Astrocyte of the spinal cord (primary cell): ENCODE measurements around the gene TMCC1.
"Not testable (repeated sequence)": the region's sequence is repeated elsewhere in the genome, so short reads cannot be mapped to it uniquely, and the experiment has no call there.

Source experiments
- DNase-seq: peaks from one replicate; pipeline ENCODE4 v3.0.0; 2011; ENCODE audit warnings: low read depth, low spot score
- H3K4me3 ChIP-seq: 2 replicates; pipeline ENCODE4 v1.5.1; 2011; ENCODE audit warnings: low read depth, mild to moderate bottlenecking, low read length, moderate library complexity
- CTCF ChIP-seq: IDR thresholded peaks from 2 replicates; pipeline ENCODE4 v1.5.1; 2012; ENCODE audit warnings: low read depth, mild to moderate bottlenecking, low read length, inconsistent platforms
- in situ Hi-C: cut with HindIII; loops from 2 replicates; pipeline ENCODE4 v1.10.0; 2017; ENCODE audit warnings: low sequenced_read_pairs

Gene TMCC1

DNA sequence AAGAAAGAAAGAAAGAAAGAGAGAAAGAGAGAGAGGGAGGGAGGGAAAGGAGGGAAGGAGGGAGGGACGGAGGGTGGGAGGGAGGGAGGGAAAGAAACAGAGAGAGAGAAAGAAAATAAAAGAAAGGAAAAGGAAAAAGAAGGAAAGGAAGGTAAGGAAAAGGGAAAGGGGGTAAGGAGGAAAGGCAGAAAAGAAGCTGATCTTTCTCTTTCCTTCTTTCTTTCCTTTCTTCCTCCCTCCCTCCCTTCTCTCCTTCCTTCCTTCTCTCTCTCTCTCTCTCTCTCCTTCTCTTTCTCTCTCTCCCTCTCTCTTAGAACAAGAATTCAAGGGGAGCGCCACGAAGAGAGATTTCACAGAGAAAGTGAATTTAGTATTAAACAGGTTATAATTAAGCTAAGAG is 25.8 kb upstream of the TMCC1 start:
- no peak for TF ChIP-seq CTCF
- H3K4me3 ChIP-seq = no peak overlapping the region
- DNase-seq = no peak
- in situ Hi-C loops = no loop called here

GRCh38 chr3:129918461-129918860 is 24.9 kb upstream of the TMCC1 start:
- no peak for DNase-seq
- no peak overlapping the region for H3K4me3 ChIP-seq
- in situ Hi-C loops = no loop called here
- TF ChIP-seq CTCF = no peak

DNA sequence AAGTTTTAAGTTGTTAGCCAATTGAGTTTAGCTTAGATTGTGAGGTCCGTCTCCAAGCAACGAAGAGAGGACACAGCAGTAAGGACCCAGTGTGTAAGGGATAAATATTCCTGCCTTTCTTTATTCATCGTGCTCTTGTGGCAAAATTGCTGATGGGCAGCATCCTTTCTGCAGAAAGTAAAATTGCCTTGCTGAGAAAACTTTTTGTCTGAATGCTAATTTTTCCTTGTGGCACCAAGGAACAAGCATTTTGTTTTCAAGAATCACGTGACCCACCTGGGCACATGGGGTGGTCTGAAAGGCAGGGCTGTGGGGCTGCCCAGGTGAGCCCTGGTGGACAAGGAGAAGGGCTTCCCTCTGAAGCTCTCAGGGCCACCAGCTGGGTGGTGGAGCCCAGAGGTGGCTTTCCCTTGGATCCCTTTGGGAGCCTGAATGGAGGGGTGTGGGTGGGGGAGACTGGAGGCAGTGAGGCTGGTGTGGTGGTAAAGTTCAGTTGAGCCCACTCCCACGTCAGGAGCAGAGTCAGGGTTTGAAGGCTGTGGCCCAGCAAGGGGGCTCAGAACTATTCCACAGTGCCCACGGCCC is 24.0 kb upstream of the TMCC1 start:
- H3K4me3 ChIP-seq = no peak overlapping the region
- in situ Hi-C loops = no loop called here
- no peak for TF ChIP-seq CTCF
- DNase-seq = no peak

GRCh38 chr3:129913618-129914017 is 20.1 kb upstream of the TMCC1 start:
- in situ Hi-C loops = no loop called here
- no peak for DNase-seq
- TF ChIP-seq CTCF = no peak

DNA sequence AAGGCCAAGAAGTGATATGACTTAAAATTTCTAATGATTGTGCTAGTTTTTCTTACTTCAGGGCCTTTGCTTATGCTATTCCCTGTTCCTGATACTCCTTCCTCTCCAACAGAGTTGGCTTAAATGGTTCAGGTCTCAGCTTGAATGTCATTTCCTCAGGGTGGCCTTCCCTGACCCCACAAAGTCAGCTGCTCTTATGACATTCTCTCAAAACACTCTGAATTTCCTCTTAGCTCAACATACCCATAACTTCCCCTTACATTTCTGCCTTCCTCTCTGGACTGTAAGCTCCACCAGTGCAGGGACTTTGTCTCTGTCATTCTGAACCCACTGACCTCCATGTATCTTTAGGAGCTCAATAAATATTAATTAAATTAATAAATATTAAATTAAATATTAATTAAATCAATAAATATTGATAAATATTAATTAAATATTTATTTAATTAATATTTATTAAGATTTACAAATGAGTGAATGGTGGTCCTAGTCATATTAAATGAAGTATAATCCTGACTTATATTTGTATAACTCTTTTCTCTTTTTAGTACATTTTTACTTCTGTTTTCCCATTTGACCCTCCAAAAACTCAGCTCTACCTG is 17.9 kb upstream of the TMCC1 start:
- no peak for TF ChIP-seq CTCF
- in situ Hi-C loops = no loop called here
- DNase-seq = no peak
- H3K4me3 ChIP-seq = no peak overlapping the region

More at GRCh38 chr3:129913618-129914017, 20.1 kb upstream of the TMCC1 start:
- no peak overlapping the region for H3K4me3 ChIP-seq

- H3K4me3 ChIP-seq, DNase-seq, in situ Hi-C loops: not testable (repeated sequence)
These were observed 15.7 kb upstream of the TMCC1 start for GRCh38 chr3:129909235-129909634.

DNA sequence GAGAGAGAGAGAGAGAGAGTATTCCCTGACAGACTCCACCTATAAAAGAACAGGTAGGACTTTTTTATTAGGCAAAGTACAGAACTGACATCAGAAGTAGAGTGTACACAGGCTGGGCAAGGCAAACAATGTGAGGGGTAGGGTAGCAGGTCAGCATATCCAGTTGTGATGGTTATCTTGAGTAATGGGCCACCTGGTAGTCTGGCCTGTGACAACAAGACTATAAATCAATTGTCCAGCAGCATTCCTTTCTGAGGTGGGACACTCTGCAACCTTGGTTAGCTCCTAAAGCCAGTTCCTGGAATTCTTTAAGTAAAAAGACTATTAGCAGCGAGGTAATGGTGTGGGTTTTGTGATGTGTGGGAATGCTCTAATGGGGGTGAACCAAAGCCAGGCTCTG is 14.9 kb upstream of the TMCC1 start:
- DNase-seq = no peak
- TF ChIP-seq CTCF = no peak
- in situ Hi-C loops = no loop called here
- H3K4me3 ChIP-seq = no peak overlapping the region

GRCh38 chr3:129901272-129901671 is 7.8 kb upstream of the TMCC1 start:
- H3K4me3 ChIP-seq, in situ Hi-C loops, DNase-seq: not testable (repeated sequence)
